Endothelial cell of umbilical vein (primary cell): Measurements from ENCODE around the gene NECTIN4. TPM values are rescaled to one million over a fixed set of nuclear protein-coding genes. Genes with fewer than 3 reads are reported as not detected.

Experiments used
- BruUV-seq: library from RNA; stranded (reverse); fragments of 400-500 nt; replicated peaks from 2 replicates; lab custom pipeline; 2021; lab: Mats Ljungman, UMichigan
- CTCF ChIA-PET: fragments of 300-600, 350-600 bp; sonication (Branson Sonifier 250); formaldehyde crosslinking; loops from one replicate; lab custom pipeline; 2021; ENCODE audit warnings: antibody characterized with exemption, inconsistent platforms; lab: Charles Lee
- POLR2A ChIA-PET: fragments of 300-600, 350-600 bp; sonication (Branson Sonifier 250); formaldehyde crosslinking; loops from one replicate; lab custom pipeline; 2021; ENCODE audit warnings: antibody characterized with exemption, inconsistent platforms; lab: Charles Lee
- DNase-seq: peaks from one replicate; pipeline ENCODE4 v3.0.0-alpha.2; 2011; ENCODE audit warnings: low read depth, low spot score
- FAIRE-seq: peaks from 2 replicates; lab custom pipeline; 2011; peaks lifted over from hg19 to GRCh38; lab: Jason Lieb, UNC
- H2AFZ ChIP-seq: 2 replicates; pipeline ENCODE4 v1.6.0; 2012; ENCODE audit warnings: low read depth, low read length, control low read depth, inconsistent platforms
- H3K27ac ChIP-seq: 2 replicates; pipeline ENCODE4 v1.5.1; 2011; ENCODE audit warnings: low read depth, mild to moderate bottlenecking, control low read depth, low read length, moderate library complexity; ENCODE audit not compliant: insufficient read depth
- H3K27me3 ChIP-seq, 2 experiments: 2 replicates each; pipeline versions ENCODE4 v1.6.0 to v1.6.1; 2011; ENCODE audit warnings: low read length in 2 of 2, mixed read lengths in 1 of 2; ENCODE audit not compliant: control insufficient read depth in 2 of 2, insufficient read depth in 2 of 2
- H3K36me3 ChIP-seq, 2 experiments: 2 replicates in 1 of 2; 3 replicates in 1 of 2; pipeline ENCODE4 v1.5.1; 2011; ENCODE audit warnings: low read length in 2 of 2, mild to moderate bottlenecking in 1 of 2, moderate library complexity in 1 of 2; ENCODE audit not compliant: control insufficient read depth in 2 of 2, insufficient read depth in 2 of 2; ENCODE audit errors: extremely low read depth in 1 of 2
- H3K4me1 ChIP-seq: 3 replicates; pipeline ENCODE4 v1.5.1; 2011; ENCODE audit warnings: mild to moderate bottlenecking, low read length; ENCODE audit not compliant: control insufficient read depth, insufficient read depth; ENCODE audit errors: extremely low read depth
- H3K4me2 ChIP-seq: 2 replicates; pipeline ENCODE4 v1.6.1; 2011; ENCODE audit warnings: low read length, control low read depth, mixed read lengths; ENCODE audit not compliant: insufficient read depth
- H3K4me3 ChIP-seq, 3 experiments: fragments of 200-600 bp in 1 of 3; sonication (generic), shearing (Covaris generic) in 1 of 3; replicated peaks in 1 of 3; 2 replicates each; pipeline ENCODE4 v1.5.1; 2011 to 2016; ENCODE audit warnings: control low read depth in 3 of 3, low read length in 3 of 3, mild to moderate bottlenecking in 2 of 3, inconsistent platforms in 1 of 3, low read depth in 1 of 3, moderate library complexity in 1 of 3; ENCODE audit not compliant: insufficient read depth in 1 of 3
- H3K79me2 ChIP-seq: 2 replicates; pipeline ENCODE4 v1.6.0; 2012; ENCODE audit warnings: low read length, inconsistent platforms; ENCODE audit not compliant: control insufficient read depth, insufficient read depth
- H3K9ac ChIP-seq: replicated peaks from 2 replicates; pipeline ENCODE3; 2011; ENCODE audit warnings: low read length, control low read depth; ENCODE audit not compliant: insufficient read depth; ENCODE audit errors: extremely low read depth
- H3K9me1 ChIP-seq: replicated peaks from 3 replicates; pipeline ENCODE4 v1.6.0; 2011; ENCODE audit warnings: mild to moderate bottlenecking, low read length; ENCODE audit not compliant: control insufficient read depth, insufficient read depth; ENCODE audit errors: extremely low read depth
- H3K9me3 ChIP-seq: replicated peaks from 2 replicates; pipeline ENCODE4 v1.5.1; 2012; ENCODE audit warnings: low read length, inconsistent platforms; ENCODE audit not compliant: control insufficient read depth, insufficient read depth
- H4K20me1 ChIP-seq: replicated peaks from 2 replicates; pipeline ENCODE3; 2011; ENCODE audit warnings: mild to moderate bottlenecking, low read length; ENCODE audit not compliant: control insufficient read depth, insufficient read depth; ENCODE audit errors: extremely low read depth
- EZH2 ChIP-seq: IDR thresholded peaks from 2 replicates; pipeline ENCODE4 v1.6.1; 2012; ENCODE audit warnings: borderline replicate concordance, low read depth, mild to moderate bottlenecking, moderate library complexity, low read length, inconsistent platforms; ENCODE audit not compliant: severe bottlenecking
- FOS ChIP-seq: IDR thresholded peaks from 2 replicates; pipeline ENCODE4 v1.6.1; 2011; ENCODE audit warnings: mild to moderate bottlenecking, low read length, moderate library complexity, borderline replicate concordance; ENCODE audit not compliant: insufficient read depth
- GATA2 ChIP-seq: IDR thresholded peaks from 2 replicates; pipeline ENCODE4 v1.7.0; 2011; ENCODE audit warnings: low read depth, mild to moderate bottlenecking, moderate library complexity, mixed read lengths, low read length; ENCODE audit not compliant: insufficient read length, insufficient read depth
- JUN ChIP-seq: IDR thresholded peaks from 2 replicates; pipeline ENCODE4 v1.6.1; 2011; ENCODE audit warnings: borderline replicate concordance, low read depth; ENCODE audit not compliant: insufficient read length, insufficient read depth
- MAX ChIP-seq: IDR thresholded peaks from 2 replicates; pipeline ENCODE4 v1.6.1; 2011; ENCODE audit not compliant: insufficient read depth, insufficient read length
- MYC ChIP-seq: IDR thresholded peaks from one replicate; pipeline ENCODE4 v1.6.1; 2011; ENCODE audit warnings: mild to moderate bottlenecking, low read depth, low read length
- POLR2A ChIP-seq: IDR thresholded peaks from 2 replicates; pipeline ENCODE4 v1.6.1; 2012; ENCODE audit warnings: low read depth, mild to moderate bottlenecking, control low read depth, low read length
- POLR2AphosphoS5 ChIP-seq: IDR thresholded peaks from 2 replicates; pipeline ENCODE4 v1.6.1; 2012; ENCODE audit warnings: low read depth, mild to moderate bottlenecking, control low read depth, low read length, moderate library complexity; ENCODE audit not compliant: insufficient read depth
- dilution Hi-C: fragments of 300-500 bp; cut with MboI; formaldehyde crosslinking; loops from one replicate; pipeline ENCODE4 v1.15.0; 2019; ENCODE audit warnings: low sequenced_read_pairs; ENCODE audit not compliant: extremely low pct_ligation_motif_present
- intact Hi-C: fragments of 100-400 bp; cut with micrococcal nuclease; formaldehyde crosslinking; loops from one replicate; pipeline ENCODE4 v1.10.0; 2022
- polyA plus RNA-seq, 4 experiments: library from polyadenylated mRNA; depleted of rRNA in 3 of 4; stranded (reverse) in 3 of 4; unstranded in 1 of 4; fragments of >200 nt; gene quantifications; 2 replicates each; pipeline versions ENCODE4 v1.2.1 to v1.2.3, GENCODE V29; 2011 to 2012; ENCODE audit warnings: missing spikeins in 1 of 4
- total RNA-seq: library from RNA; stranded (reverse); gene quantifications from 2 replicates; pipeline ENCODE4 v1.2.3, GENCODE V29; 2021
- TF ChIP-seq, protein P1 (sequence below), 2 donors: IDR thresholded peaks; 1 replicate in 1 of 2; 2 replicates in 1 of 2; pipeline ENCODE4 v1.5.1; 2011; ENCODE audit warnings: low read length in 2 of 2, mild to moderate bottlenecking in 2 of 2, moderate library complexity in 2 of 2, control low read depth in 1 of 2, inconsistent platforms in 1 of 2, low read depth in 1 of 2; ENCODE audit not compliant: insufficient read depth in 1 of 2; ENCODE audit errors: extremely low read depth in 1 of 2

NECTIN4 gene
- total and polyA plus RNA-seq, 2 donors (not counting 3 experiments of a cell fraction or from before 2014, with no cell fraction given) = 0.15 to 0.58 TPM

DNA sequence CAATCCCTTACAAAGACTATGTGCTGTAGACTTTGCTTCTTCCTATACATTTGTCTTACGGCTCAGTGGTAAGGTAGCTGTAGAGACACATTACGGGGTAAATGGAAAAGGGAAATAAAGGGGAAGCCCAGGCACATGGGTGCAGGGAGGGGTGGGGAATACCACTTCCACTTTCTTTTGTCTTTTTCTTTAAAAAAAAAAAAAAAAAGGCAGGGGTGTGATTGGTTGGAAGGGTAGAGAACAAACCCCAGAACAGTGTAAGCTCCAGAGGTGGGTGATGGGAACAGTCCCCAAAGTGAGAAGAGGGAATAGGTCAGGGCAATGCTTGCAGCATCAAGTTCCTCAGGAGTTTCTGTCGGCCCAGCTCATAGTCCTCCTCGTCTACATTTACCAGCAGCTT is 32.5 kb upstream of the NECTIN4 start:
- no peaks in the 10 kb centered on the region for H3K9me3 ChIP-seq
- no peaks in the 10 kb centered on the region for H3K9me1 ChIP-seq
- intact Hi-C loops = no loop called here
- BruUV-seq = no TSS peak
- H3K9ac ChIP-seq = no peak overlapping the region
- no peak for TF ChIP-seq POLR2AphosphoS5
- TF ChIP-seq MAX = no peak
- TF ChIP-seq GATA2 = no peak
- TF ChIP-seq EZH2 = no peak
- TF ChIP-seq, protein P1, sequence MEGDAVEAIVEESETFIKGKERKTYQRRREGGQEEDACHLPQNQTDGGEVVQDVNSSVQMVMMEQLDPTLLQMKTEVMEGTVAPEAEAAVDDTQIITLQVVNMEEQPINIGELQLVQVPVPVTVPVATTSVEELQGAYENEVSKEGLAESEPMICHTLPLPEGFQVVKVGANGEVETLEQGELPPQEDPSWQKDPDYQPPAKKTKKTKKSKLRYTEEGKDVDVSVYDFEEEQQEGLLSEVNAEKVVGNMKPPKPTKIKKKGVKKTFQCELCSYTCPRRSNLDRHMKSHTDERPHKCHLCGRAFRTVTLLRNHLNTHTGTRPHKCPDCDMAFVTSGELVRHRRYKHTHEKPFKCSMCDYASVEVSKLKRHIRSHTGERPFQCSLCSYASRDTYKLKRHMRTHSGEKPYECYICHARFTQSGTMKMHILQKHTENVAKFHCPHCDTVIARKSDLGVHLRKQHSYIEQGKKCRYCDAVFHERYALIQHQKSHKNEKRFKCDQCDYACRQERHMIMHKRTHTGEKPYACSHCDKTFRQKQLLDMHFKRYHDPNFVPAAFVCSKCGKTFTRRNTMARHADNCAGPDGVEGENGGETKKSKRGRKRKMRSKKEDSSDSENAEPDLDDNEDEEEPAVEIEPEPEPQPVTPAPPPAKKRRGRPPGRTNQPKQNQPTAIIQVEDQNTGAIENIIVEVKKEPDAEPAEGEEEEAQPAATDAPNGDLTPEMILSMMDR (IDR thresholded peaks at IDR 0.05; ENCODE audit: extremely low read depth in 1 of 2, insufficient read depth in 1 of 2, low read depth in 1 of 2, low read length in 2 of 2) = no peak
- no peak for TF ChIP-seq FOS
- TF ChIP-seq JUN = no peak
- no peak for TF ChIP-seq MYC
- TF ChIP-seq POLR2A = no peak
- ChIA-PET POLR2A (no interaction called here), CTCF (interaction anchor here (1.0 to 1.1 kb wide), 2 partner anchors 14 to 19 kb away, joined by 3 to 5 read pairs; no protein-coding TSS in a partner anchor)
- DNase-seq (no peak), FAIRE-seq (no peak)
- dilution Hi-C loops = no loop called here
- no peaks in the 10 kb centered on the region for H3K27me3 ChIP-seq
- no peak overlapping the region for H3K4me2 ChIP-seq
- no peak overlapping the region for H3K4me3 ChIP-seq
- peaks cover 18 to 39% of the 10 kb centered on the region in 2 experiments for H3K36me3 ChIP-seq
- H2AFZ ChIP-seq = no peak overlapping the region
- H3K4me1 ChIP-seq = peaks cover 11% of the 10 kb centered on the region
- no peaks in the 10 kb centered on the region for H4K20me1 ChIP-seq
- peaks cover 29% of the 10 kb centered on the region for H3K79me2 ChIP-seq
- H3K27ac ChIP-seq = no peak overlapping the region
